T-helper 2 cell treated with Interferon-gamma antibody and Interleukin-4, amounts not matched to agents 100 ng/mL and 5 ng/mL, for 36 hours (primary cell): Measurements from ENCODE around the gene KRTAP5-2. TPM values are rescaled to one million over a fixed set of nuclear protein-coding genes. Genes with fewer than 3 reads are reported as not detected.
"Not testable (repeated sequence)": the region's sequence is repeated elsewhere in the genome, so short reads cannot be mapped to it uniquely, and the experiment has no call there.

Experiments
- intact Hi-C: fragments of 100-400 bp; cut with micrococcal nuclease; formaldehyde crosslinking; loops from one replicate; pipeline ENCODE4 v1.15.1; 2023
- total RNA-seq: library from RNA; stranded (reverse); gene quantifications from 2 replicates; pipeline ENCODE4 v1.2.3, GENCODE V29; 2022

The KRTAP5-2 gene
- total RNA-seq, 1 donor from 2014 or later = not detected

GRCh38 chr11:1592628-1593027 lies 5.5 kb downstream of the KRTAP5-2 start:
- intact Hi-C loops = no loop called here

GRCh38 chr11:1589996-1590395 lies 8.1 kb downstream of the KRTAP5-2 start:
- intact Hi-C loops = no loop called here

GRCh38 chr11:1589191-1589963 lies 8.7 kb downstream of the KRTAP5-2 start:
- intact Hi-C loops = not testable (repeated sequence)

GRCh38 chr11:1586699-1587098 lies 11.4 kb downstream of the KRTAP5-2 start:
- intact Hi-C loops = no loop called here

GRCh38 chr11:1584661-1585370 lies 13.3 kb downstream of the KRTAP5-2 start, which contains the start of gene KRTAP5-1:
TSS of gene KRTAP5-1 (minus strand) at chr11:1585283. CDS start at chr11:1585249, 34 bp downstream.
- intact Hi-C loops = not testable (repeated sequence)

- intact Hi-C loops = not testable (repeated sequence)
Measured at GRCh38 chr11:1582909-1583308, 15.2 kb downstream of the KRTAP5-2 start.

GRCh38 chr11:1581976-1582375 lies 16.1 kb downstream of the KRTAP5-2 start:
- intact Hi-C loops = no loop called here

- intact Hi-C loops = no loop called here
Measured at GRCh38 chr11:1576825-1577224, 21.3 kb downstream of the KRTAP5-2 start.

GRCh38 chr11:1575756-1576155 lies 22.3 kb downstream of the KRTAP5-2 start:
- intact Hi-C loops = not testable (repeated sequence)

- intact Hi-C loops = loop anchor here (1.0 to 5.0 kb wide), 3 partner anchors 193 to 372 kb away; no protein-coding TSS in a partner anchor
Measured at GRCh38 chr11:1574933-1575242, 23.2 kb downstream of the KRTAP5-2 start.

GRCh38 chr11:1574238-1574932 lies 23.7 kb downstream of the KRTAP5-2 start:
- intact Hi-C loops = loop anchor here (1.0 to 5.0 kb wide), 3 partner anchors 192 to 371 kb away; no protein-coding TSS in a partner anchor

GRCh38 chr11:1573903-1574237 lies 24.2 kb downstream of the KRTAP5-2 start:
- intact Hi-C loops = loop anchor here (1.0 to 5.0 kb wide), 3 partner anchors 192 to 371 kb away; no protein-coding TSS in a partner anchor

GRCh38 chr11:1573077-1573902 lies 24.8 kb downstream of the KRTAP5-2 start:
- intact Hi-C loops = loop anchor here (5.0 kb wide), 2 partner anchors 191 to 236 kb away; no protein-coding TSS in a partner anchor

GRCh38 chr11:1572197-1573076 lies 25.7 kb downstream of the KRTAP5-2 start, which contains the start of gene DUSP8:
TSS of gene DUSP8 (minus strand) at chr11:1572271. CDS start at chr11:1565826, 6,445 bp downstream.
- intact Hi-C loops = loop anchor here (5.0 kb wide), 2 partner anchors 190 to 235 kb away; no protein-coding TSS in a partner anchor

GRCh38 chr11:1571760-1572196 lies 26.3 kb downstream of the KRTAP5-2 start:
- intact Hi-C loops = loop anchor here (5.0 kb wide), 2 partner anchors 189 to 234 kb away; no protein-coding TSS in a partner anchor

- intact Hi-C loops = loop anchor here (5.0 kb wide), 2 partner anchors 189 to 234 kb away; no protein-coding TSS in a partner anchor
Measured at GRCh38 chr11:1570896-1571759, 27.0 kb downstream of the KRTAP5-2 start.

GRCh38 chr11:1570531-1570895 lies 27.6 kb downstream of the KRTAP5-2 start:
- intact Hi-C loops = loop anchor here (5.0 kb wide), 2 partner anchors 188 to 233 kb away; no protein-coding TSS in a partner anchor

GRCh38 chr11:1570001-1570453 lies 28.1 kb downstream of the KRTAP5-2 start:
- intact Hi-C loops = loop anchor here (5.0 kb wide), 2 partner anchors 188 to 233 kb away; no protein-coding TSS in a partner anchor
